HG03520 (cell line): ENCODE results near the gene WDR53.
"Not testable (repeated sequence)": the region's sequence is repeated elsewhere in the genome, so short reads cannot be mapped to it uniquely, and the experiment has no call there.

Source experiments
- ATAC-seq: cut with Tn5 transposase; IDR thresholded peaks from one replicate; pipeline ENCODE4 v1.9.1; 2021; ENCODE audit warnings: mild to moderate bottlenecking, moderate library complexity; ENCODE audit not compliant: unreplicated experiment

Gene WDR53

DNA sequence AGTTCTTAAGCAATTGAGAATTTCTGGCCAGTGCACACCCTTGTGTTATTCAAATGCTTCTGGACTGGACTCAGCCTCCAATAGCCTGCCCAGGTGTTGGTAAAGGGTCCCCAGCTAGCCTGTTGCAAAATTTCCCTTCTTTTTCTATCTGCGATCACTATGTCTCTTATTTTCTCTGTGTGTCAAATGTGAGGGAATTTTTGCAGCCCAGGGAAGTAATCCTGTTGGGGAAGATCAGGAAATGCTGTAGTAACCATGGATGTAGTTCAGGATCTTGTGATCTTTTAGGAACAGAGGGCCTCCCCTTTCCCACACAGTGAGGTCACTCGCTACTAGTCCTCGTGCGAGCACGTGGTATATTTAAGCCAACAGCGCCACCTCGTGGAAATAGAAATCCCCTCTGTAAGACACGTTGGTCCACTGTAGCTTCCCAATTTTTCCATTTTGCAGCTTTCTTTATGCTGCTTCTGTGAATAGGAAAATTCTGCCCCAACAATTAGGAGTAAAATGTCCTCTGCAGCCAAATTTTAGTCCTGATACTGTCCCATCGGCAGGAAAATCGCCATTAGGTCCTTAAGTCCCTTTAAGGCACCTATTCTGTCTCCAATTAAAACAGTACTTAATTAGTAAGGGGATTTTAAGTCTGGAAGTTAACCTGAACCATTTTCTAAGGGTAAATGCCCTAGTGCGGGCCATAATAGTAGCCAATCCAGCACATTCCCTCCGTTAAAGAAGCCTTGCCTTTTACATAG is 49.2 kb downstream of the WDR53 start:
- no peak for ATAC-seq

DNA sequence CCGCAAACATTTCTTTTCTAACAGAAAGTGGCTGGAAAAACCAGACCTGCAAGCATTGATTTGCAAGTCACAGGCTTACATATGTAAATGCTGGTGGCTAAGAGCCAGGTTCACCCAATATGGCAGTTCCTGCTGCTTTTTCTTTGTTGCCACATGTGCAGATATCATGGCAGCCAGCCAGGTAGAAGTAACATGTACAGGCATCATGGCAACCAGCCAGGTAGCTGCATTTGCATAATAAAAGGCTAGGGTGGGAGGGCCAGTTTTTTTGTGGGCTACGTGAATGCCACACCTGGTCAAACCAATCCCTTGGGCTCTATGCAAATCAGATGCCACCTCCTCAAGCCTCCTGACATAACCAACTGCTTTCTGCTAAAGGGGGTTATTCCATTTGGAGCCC is 50.4 kb downstream of the WDR53 start:
- ATAC-seq, result no peak

DNA sequence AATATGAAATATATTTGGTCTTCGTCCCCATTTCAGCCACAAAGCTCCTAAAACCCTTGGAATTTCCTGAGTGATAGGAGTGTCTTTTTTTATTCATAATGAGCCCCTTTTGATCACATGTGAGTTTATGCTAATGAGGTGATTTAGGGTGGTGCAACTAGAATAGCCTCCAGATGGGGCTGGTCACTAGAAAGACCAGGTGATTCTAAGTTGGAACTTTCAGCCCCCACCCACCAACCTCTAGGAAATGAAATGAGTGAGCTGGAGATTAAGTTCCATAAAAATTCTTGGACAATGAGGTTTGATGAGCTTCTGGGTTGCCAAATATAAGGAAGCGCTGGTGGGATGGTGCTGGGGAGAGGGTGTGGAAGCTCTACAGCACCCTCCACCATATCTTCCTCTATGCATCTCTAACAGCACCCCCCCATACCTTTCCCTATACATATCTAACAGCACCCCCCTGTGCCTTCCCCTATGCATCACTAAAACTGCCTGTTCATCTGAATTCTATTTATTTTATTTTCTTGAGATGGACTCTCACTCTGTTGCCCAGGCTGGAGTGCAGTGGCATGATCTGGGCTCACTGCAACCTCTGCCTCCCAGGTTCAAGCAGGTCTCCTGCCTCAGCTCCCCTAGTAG is 51.1 kb downstream of the WDR53 start:
- no peak for ATAC-seq

DNA sequence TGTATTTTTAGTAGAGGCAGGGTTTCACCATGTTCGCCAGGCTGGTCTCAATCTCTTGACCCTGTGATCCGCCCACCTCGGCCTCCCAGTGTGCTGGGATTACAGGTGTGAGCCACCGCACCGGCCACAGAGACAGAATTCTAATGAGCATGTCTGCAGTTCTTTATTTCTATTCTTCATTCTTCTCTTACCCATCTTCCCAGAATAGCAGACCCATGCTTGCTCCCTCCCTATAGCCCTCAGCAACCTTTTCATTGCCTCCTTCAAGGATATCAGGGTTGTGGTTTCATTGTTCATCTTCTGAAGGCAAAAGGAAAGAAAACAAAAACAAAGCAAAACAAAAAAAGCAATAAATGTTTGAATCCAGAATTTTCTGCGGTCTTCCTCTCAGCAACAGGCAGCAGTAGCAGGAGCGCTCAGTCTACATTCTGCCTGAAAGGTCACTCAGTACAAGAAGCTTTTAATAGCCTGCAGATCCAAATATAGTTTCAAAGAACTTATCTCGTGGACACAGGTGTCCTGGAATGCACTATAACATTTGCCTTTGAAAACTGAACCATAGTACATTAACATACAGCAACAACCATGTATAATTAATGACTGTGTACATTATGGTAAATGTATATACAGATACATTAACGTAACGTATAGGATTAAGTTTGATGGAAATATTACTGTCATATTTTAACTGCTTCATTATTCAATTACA is 53.3 kb downstream of the WDR53 start, which contains the start of gene SMCO1:
Gene SMCO1, minus strand, starts transcription at position 434 of the 709 bp plus-strand sequence. Its CDS starts 137 bp downstream, at position 297.
- ATAC-seq, result no peak

DNA sequence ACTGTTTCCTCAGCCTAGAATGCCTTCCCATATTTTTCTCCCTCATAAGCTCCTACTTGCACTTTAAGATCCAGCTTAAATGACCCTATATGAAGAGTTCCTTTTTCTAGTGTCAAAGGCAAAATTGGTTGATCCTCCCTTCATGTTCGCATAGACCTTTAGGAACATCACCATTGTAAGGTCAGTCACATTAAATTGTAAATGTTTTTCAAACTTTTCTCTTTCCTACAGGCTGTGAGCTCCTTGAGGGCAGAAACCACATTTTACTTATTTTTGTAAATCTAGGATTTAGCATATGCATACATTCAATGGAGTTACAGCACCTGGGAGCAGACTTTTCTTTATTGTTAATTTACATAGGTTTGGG is 54.0 kb downstream of the WDR53 start:
- ATAC-seq, result no peak

DNA sequence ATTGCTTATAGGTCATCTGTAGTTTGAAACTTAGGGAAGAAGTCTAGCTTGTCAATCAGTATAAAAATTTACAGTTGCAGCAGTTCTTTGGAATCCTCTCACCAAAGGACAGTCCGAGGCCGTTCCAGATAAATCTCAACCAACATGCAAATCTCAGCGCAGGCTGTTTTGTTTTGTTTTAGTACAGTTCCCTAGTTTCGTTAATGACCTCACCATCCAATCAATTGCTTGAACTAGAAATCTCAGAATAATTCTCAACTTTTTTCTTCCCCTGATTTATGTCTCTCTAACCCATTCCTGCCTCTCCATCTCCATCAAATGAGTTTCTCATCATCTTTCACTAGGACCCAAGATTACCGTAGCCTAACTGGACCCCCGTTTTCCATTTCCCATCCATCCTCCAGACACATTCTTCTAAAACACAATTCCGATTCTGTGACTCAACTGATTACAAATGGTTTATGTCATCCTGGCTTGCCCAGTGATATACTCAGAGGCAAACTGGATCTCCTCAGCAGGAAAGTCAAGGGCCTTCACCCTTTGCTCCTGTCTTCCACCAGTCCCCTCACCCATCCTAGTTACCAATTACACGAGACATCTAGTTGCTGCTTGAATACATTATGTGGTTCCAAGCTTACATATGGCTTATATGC is 54.5 kb downstream of the WDR53 start:
- ATAC-seq, result no peak

DNA sequence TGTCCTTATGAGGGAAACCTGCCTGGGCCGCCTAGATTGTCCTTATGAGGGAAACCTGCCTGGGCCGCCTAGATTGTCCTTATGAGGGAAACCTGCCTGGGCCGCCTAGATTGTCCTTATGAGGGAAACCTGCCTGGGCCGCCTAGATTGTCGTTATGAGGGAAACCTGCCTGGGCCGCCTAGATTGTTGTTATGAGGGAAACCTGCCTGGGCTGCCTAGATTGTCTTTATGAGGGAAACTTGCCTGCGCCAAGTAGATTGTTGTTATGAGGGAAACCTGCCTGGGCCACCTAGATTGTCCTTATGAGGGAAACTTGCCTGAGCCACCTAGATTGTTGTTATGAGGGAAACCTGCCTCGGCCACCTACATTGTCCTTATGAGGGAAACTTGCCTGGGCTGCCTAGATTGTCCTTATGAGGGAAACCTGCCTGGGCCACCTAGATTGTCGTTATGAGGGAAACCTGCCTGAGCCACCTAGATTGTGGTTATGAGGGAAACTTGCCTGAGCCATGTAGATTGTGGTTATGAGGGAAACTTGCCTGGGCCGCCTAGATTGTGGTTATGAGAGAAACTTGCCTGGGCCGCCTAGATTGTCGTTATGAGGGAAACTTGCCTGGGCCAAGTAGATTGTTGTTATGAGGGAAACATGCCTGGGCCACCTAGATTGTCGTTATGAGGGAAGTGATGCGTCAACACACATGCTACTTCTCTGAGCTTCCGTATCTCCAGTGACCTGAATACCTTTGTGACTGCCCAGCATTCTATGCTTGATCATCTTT is 56.5 kb downstream of the WDR53 start:
- ATAC-seq, result not testable (repeated sequence)

DNA sequence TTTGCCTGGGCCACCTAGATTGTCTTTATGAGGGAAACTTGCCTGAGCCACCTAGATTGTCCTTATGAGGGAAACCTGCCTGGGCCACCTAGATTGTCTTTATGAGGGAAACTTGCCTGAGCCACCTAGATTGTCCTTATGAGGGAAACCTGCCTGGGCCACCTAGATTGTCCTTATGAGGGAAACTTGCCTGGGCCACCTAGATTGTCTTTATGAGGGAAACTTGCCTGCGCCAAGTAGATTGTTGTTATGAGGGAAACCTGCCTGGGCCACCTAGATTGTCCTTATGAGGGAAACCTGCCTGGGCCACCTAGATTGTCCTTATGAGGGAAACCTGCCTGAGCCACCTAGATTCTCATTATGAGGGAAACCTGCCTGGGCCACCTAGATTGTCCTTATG is 57.2 kb downstream of the WDR53 start:
- ATAC-seq, result not testable (repeated sequence)

DNA sequence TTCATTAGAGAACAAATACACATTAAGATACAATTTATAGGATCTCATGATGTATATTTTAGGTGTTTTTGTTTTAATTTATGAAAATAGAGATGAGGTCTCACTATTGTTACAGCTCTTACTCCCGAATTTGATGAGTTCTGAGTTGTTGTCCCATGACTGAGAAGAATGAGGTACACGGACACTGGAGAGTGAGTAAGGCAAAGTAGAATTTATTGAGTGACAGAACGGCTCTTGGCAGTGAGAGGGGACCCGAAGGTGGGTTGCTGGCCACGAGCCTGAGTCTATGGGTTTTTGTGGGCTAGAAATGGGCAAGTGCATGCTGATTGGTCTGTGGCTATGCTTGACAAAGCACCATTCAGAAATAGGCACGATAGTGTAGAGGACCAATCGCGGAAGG is 61.7 kb downstream of the WDR53 start:
- ATAC-seq, result no peak

DNA sequence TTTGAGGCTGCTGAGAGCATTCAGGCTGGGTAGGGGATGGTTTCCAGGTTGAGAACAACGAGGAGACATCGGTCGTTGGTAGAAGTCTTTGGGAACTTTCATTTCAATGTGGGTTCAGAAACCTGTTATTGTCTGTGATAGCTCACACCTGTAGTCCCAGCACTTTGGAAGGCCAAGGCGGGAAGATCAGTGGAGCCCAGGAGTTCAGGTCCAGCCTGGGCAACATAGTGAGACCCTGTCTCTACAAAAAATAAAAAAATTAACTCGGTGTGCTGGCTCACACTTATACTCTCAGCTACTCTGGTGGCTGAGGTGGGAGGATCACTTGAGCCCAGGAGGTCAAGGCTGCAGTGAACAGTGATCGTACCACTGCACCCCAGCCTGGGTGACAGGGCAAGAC is 63.8 kb downstream of the WDR53 start:
- ATAC-seq, result no peak
